ACC112 (cell line): Measurements from ENCODE around the gene ERRFI1.
"Not testable (repeated sequence)": the region's sequence is repeated elsewhere in the genome, so short reads cannot be mapped to it uniquely, and the experiment has no call there.

ENCODE experiments used
- H2AFZ ChIP-seq: fragments of 200-600 bp; sonication (generic); one replicate; pipeline ENCODE4 v1.6.0; 2017; ENCODE audit warnings: antibody characterized with exemption, low read length; ENCODE audit not compliant: unreplicated experiment
- H3K27ac ChIP-seq: fragments of 200-600 bp; sonication (generic); 2 replicates; pipeline ENCODE4 v1.5.1; 2014; ENCODE audit warnings: low read depth, mild to moderate bottlenecking, antibody characterized with exemption, low read length, moderate library complexity
- H3K27me3 ChIP-seq: fragments of 200-600 bp; sonication (generic); 2 replicates; pipeline ENCODE4 v1.6.1; 2014; ENCODE audit warnings: mild to moderate bottlenecking, antibody characterized with exemption, low read length, moderate library complexity, mixed read lengths; ENCODE audit not compliant: insufficient read depth
- H3K36me3 ChIP-seq: fragments of 200-600 bp; sonication (generic); 2 replicates; pipeline ENCODE4 v1.6.1; 2016; ENCODE audit warnings: mild to moderate bottlenecking, antibody characterized with exemption, low read length, moderate library complexity, mixed read lengths; ENCODE audit not compliant: insufficient read depth
- H3K4me1 ChIP-seq: fragments of 200-600 bp; sonication (generic); one replicate; pipeline ENCODE4 v1.6.1; 2016; ENCODE audit warnings: low read length, mixed read lengths; ENCODE audit not compliant: insufficient read depth, unreplicated experiment, control insufficient read depth
- H3K4me3 ChIP-seq: fragments of 200-600 bp; sonication (generic); 2 replicates; pipeline ENCODE4 v1.5.1; 2014; ENCODE audit warnings: mild to moderate bottlenecking, low read depth, low read length
- H3K79me2 ChIP-seq: fragments of 200-600 bp; sonication (generic); one replicate; pipeline ENCODE4 v1.6.0; 2016; ENCODE audit warnings: low read length; ENCODE audit not compliant: control insufficient read depth, unreplicated experiment, insufficient read depth

ERRFI1 gene

DNA sequence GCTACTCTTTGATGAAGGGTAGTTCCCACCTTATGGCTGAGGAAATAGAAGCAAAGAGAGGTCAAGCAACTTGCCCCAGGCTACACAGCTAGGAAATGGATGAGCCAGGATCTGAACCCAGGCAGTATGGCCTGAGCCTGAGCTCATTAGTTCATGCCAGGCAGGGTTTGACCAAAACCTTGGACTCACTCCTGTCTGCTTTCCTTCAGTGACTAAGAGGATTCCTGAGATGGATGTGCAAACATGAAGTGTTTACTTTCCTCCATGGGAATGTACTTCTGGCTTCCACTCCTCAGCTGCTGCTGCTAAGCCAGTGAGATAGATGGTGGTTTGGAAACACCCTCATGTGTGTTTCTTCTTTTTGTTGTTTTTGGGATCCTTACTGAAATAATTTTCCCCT lies 35.1 kb upstream of the ERRFI1 start:
- Histone ChIP-seq H2AFZ (peak overlapping the region; percentile 16), H3K27me3 (no peaks in the 10 kb centered on the region), H3K4me1 (peaks cover 28% of the 10 kb centered on the region), H3K79me2 (no peaks in the 10 kb centered on the region), H3K36me3 (no peaks in the 10 kb centered on the region), H3K27ac (peak overlapping the region; percentile 97), H3K4me3 (peak overlapping the region; percentile 41; the same call in 1 of the 2 replicates)

DNA sequence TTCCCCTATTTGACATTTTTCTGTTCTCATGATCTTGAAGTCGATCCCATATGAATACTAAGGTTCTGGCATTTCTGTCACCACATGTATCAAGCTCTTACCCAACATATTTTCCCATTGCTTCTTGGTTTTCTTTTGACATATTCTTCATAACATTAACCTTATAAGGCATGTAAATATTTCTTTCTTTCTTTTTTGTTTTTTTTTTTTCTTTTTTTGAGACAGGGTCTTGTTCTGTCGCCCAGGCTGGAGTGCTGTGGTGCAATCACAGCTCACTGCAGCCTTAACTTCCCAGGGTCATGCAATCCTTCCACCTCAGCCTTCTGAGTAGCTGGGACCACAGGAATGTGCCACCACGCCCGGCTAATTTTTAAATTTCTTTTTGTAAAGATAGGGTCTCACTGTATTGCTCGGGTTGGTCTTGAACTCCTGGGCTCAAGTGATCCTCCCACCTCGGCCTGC lies 33.1 kb upstream of the ERRFI1 start:
- no peak overlapping the region for H3K4me3 ChIP-seq
- no peak overlapping the region for H2AFZ ChIP-seq
- peak overlapping the region; percentile 85 for H3K27ac ChIP-seq
- no peaks in the 10 kb centered on the region for H3K36me3 ChIP-seq
- H3K27me3 ChIP-seq: no peaks in the 10 kb centered on the region
- peaks cover 29% of the 10 kb centered on the region for H3K4me1 ChIP-seq
- H3K79me2 ChIP-seq: no peaks in the 10 kb centered on the region

DNA sequence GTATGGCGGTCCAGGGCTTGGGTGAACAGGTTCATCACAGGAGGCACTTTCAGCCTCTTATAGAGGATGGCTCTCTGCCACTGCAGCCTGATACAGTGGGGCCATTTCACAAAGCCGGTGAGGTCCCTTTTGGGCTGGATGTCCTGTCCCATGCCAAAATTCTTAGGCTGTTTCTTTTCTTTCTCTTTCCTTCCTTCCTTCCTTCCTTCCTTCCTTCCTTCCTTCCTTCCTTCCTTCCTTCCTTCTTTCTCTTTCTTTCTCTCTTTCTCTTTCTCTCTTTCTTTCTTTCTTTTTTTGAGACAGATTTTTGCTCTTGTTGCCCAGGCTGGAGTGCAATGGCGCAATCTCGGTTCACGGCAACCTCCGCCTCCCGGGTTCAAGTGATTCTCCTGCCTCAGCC lies 31.7 kb upstream of the ERRFI1 start:
- not testable (repeated sequence) for H3K27ac ChIP-seq, H3K79me2 ChIP-seq, H3K27me3 ChIP-seq, H3K4me3 ChIP-seq, H3K36me3 ChIP-seq, H2AFZ ChIP-seq
- peaks cover 29% of the 10 kb centered on the region for H3K4me1 ChIP-seq

DNA sequence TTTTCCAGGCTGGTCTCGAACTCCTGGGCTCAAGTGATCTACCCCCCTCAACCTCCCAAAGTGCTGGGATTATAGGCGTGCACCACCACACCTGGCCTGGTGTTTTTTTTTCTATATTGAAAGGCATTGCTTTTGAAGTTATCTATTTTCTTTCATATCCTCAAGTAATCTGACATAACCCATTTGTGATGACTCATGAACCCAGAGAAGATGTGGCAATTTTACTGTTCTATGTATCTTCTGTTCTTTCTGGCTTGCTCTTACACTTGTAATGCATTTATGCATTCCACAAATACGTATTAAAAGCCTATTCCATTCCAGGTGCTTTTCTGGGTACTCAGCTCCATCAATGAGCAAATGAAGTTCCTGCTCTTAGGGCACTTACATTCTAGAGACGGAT lies 29.9 kb upstream of the ERRFI1 start:
- Histone ChIP-seq H3K4me1 (peaks cover 19% of the 10 kb centered on the region), H3K27ac (peak overlapping the region; percentile 55), H3K27me3 (no peaks in the 10 kb centered on the region), H3K36me3 (no peaks in the 10 kb centered on the region), H2AFZ (no peak overlapping the region), H3K4me3 (no peak overlapping the region), H3K79me2 (no peaks in the 10 kb centered on the region)

DNA sequence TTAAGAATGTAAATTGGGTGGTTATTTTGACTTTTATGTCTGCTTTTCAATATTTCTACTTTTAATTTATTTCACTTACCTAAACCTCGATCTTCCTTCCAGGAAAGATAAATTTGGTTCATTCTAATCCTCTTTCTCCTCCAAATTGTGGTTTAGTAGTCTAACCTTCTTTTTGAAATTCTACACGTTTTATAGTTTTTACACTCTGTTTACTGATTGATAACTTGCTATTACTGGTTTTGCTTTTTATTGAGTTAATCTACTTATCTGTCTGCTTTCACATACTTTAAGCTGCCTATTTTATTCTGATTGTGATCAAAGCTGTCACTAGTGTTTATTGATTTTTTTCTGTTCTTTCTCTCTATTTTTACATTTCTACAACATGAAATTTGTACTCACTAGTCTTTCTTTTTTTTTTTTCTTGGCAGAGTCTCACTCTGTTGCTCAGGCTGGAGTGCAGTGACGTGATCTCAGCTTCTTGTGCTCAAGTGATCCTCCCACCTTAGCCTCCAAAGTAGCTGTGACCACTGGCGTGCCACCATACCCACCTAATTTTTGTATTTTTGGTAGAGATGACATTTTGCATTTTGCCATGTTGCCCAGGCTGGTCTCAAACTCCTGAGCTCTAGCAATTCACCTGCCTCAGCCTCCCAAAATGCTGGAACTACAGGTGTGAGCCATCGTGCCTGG lies 27.9 kb upstream of the ERRFI1 start:
- H3K27me3 ChIP-seq: no peaks in the 10 kb centered on the region
- H3K27ac ChIP-seq: no peak overlapping the region
- H3K4me1 ChIP-seq: peaks cover 10% of the 10 kb centered on the region
- no peaks in the 10 kb centered on the region for H3K79me2 ChIP-seq
- H3K36me3 ChIP-seq: no peaks in the 10 kb centered on the region
- H2AFZ ChIP-seq: no peak overlapping the region
- H3K4me3 ChIP-seq: no peak overlapping the region

DNA sequence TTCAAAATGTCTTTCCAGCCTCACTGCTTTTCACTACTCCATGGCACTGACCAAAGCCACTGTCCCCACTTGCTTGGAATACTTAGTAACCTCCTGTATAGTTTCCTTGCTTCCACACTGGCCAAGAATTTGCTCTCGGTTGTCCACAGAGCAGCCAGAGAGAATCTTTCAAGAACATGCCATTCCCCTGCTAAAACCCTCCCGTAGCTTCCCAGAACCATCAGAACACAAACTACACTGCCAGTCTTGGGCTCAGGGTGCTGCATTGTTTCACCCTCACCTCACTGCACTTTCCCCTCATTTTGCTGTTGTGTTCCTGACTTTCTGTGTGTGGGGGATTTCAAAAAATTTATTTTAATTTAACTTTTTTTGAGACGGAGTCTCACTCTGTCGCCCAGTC lies 25.5 kb upstream of the ERRFI1 start:
- H3K79me2 ChIP-seq: no peaks in the 10 kb centered on the region
- no peak overlapping the region for H3K4me3 ChIP-seq
- H2AFZ ChIP-seq: no peak overlapping the region
- H3K27ac ChIP-seq: no peak overlapping the region
- H3K36me3 ChIP-seq: no peaks in the 10 kb centered on the region
- H3K4me1 ChIP-seq: peaks cover 29% of the 10 kb centered on the region
- H3K27me3 ChIP-seq: no peaks in the 10 kb centered on the region

DNA sequence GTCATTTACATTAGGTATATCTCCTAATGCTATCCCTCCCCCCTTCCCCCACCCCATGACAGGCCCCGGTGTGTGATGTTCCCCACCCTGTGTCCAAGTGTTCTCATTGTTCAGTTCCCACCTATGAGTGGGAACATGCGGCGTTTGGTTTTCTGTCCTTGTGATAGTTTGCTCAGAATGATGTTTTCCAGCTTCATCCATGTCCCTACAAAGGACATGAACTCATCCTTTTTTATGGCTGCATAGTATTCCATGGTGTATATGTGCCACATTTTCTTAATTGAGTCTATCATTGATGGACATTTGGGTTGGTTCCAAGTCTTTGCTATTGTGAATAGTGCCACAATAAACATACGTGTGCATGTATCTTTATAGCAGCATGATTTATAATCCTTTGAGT lies 23.1 kb upstream of the ERRFI1 start:
- not testable (repeated sequence) for H3K4me3 ChIP-seq, H3K27me3 ChIP-seq, H3K79me2 ChIP-seq, H3K36me3 ChIP-seq, H2AFZ ChIP-seq, H3K27ac ChIP-seq
- H3K4me1 ChIP-seq: peaks cover 31% of the 10 kb centered on the region

DNA sequence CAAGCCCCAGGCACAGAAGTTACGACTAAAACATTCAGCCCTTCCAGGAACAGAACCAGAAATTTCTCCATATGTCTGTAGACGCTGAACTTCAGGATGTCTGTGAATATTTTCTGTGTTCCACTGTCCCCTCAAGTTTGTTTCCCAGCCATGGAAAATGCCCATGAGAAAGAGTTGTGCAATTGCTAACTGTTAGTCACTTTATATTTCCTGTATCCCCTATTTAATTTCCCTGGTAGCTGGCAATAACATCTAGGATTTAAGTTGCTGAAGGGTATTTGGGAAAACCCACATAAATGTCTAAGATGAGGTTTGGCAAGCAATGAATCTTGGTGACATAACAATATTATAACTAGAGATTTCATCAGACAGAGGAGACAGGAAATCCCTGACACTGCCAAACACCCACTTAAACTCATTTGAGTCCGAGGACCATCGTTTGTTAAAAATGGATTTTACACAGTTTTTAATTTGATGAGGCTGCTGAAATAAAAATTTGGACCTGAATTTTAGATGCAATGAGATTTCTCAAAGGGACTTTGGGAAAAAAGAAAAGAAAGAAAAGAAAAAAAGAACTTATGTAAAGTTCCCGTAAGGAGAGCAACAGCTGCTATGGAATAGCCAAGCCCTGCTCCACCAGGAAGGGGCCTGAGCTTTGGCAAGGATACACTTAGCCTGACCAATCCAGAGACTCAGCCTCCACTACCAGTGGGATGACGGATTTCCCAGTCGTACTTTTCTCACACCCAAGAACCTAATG lies 21.8 kb upstream of the ERRFI1 start:
- Histone ChIP-seq H3K27me3 (no peaks in the 10 kb centered on the region), H3K4me3 (0 out of 2 replicates have a peak overlapping the region, but pooled peaks have one; percentile 6), H3K27ac (peak overlapping the region; percentile 94), H3K79me2 (no peaks in the 10 kb centered on the region), H3K4me1 (peaks cover 31% of the 10 kb centered on the region), H2AFZ (no peak overlapping the region), H3K36me3 (no peaks in the 10 kb centered on the region)

DNA sequence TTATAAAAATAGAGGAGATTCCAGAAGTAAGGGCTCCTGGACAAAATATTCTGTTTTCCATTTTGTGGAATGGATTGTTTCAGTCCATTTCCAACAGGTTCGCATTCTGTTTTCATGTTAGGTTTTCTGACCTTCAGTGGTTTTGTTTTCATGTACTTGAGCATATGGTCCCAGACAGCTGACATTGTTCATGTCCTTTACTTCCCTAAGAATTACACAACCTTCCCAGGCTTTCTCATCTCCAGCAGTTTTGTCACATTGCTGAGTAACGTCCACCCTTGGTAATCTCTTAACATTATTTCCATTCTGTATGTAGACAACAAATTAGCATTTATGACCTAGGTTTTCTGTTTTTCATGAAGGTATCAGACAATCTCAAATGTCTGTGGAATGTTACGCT lies 21.0 kb upstream of the ERRFI1 start:
- H3K27me3 ChIP-seq: no peaks in the 10 kb centered on the region
- H3K4me1 ChIP-seq: peaks cover 31% of the 10 kb centered on the region
- H2AFZ ChIP-seq: no peak overlapping the region
- no peaks in the 10 kb centered on the region for H3K36me3 ChIP-seq
- peak overlapping the region; percentile 94 for H3K27ac ChIP-seq
- H3K79me2 ChIP-seq: no peaks in the 10 kb centered on the region
- H3K4me3 ChIP-seq: no peak overlapping the region

DNA sequence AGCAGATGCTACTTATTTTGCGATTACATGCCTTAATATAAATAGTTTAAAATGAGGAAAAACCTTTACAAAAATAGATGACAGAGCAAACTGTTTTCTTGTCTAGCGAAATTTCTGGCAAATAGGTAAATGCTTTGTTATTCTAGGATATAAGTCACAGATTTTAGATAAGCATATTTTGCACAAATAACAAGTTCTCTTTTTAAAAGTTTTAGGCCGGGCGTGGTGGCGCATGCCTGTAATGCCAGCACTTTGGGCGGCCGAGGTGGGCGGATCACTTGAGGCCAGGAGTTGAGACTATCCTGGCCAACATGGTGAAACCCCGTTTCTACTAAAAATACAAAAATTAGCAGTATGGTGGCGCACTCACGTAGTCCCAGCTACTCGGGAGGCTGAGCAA lies 20.3 kb upstream of the ERRFI1 start:
- Histone ChIP-seq H3K27ac (peak overlapping the region; percentile 94), H2AFZ (peak overlapping the region; percentile 17), H3K4me3 (no peak overlapping the region), H3K79me2 (no peaks in the 10 kb centered on the region), H3K27me3 (no peaks in the 10 kb centered on the region), H3K4me1 (peaks cover 31% of the 10 kb centered on the region), H3K36me3 (no peaks in the 10 kb centered on the region)

DNA sequence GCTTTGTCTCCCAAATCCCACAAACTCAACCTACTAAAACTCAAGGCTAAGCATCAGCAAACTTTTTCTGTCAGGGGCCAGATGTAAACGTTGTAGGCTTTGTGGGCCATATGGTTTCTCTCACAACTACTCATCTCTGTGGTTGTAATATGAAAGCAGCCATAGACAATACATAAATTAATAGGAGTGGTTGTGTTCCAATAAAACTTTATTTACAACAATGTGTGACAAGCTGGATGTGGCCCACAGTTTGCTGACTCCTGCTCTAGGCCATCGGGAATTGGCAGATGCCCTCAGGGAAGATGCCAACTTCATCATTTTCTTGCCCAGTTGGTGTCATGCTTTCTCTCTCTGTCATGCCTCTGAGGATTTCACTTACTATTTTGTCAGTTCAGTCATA lies 17.5 kb upstream of the ERRFI1 start:
- Histone ChIP-seq H3K27ac (no peak overlapping the region), H3K36me3 (no peaks in the 10 kb centered on the region), H3K4me3 (no peak overlapping the region), H3K79me2 (no peaks in the 10 kb centered on the region), H3K4me1 (peaks cover 38% of the 10 kb centered on the region), H2AFZ (no peak overlapping the region), H3K27me3 (no peaks in the 10 kb centered on the region)
